Measurements from ENCODE around the gene FBXW7. TPM values are rescaled to one million over a fixed set of nuclear protein-coding genes. Genes with fewer than 3 reads are reported as not detected.

The FBXW7 gene
- polyA plus RNA-seq, 1 of the 3 experiments (the other 2 are of a cell fraction): 7.7 TPM

GRCh38 chr4:152364383-152364782 is 171.5 kb downstream of the FBXW7 start (continued):
- TF ChIP-seq ZBTB33 (IDR thresholded peaks at IDR 0.05; ENCODE audit: borderline replicate concordance, low read depth): no peak
- TF ChIP-seq TEAD4 (IDR thresholded peaks at IDR 0.05; ENCODE audit: borderline replicate concordance, insufficient read depth): no peak

DNA sequence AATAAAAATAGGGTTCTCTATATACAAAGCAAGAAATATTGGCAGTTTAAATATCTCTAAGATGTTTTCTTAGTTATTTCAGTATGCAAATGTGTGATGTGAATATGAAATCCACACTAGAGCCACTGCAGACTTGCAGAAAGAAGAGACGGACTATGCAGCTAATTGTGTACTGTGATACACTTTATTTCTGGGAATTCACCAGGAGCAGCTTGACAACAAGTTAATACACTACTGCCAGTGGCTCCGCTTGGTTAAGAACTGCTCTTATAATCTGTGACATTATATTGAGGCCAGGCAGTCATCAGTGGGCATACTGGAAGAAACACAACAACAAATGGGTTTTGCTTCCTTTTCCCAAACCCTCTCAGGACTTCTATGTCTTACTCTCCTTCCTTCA is 172.0 kb downstream of the FBXW7 start:
- Histone ChIP-seq H4K20me1 (ENCODE audit: insufficient read depth) (no peaks in the 10 kb centered on the region; the same call in 1 of the 2 replicates), H3K4me1 (ENCODE audit: control insufficient read depth in 1 of 2, insufficient read depth in 2 of 2, low read depth in 1 of 2, low read length in 1 of 2) (peaks cover 0 to 12% of the 10 kb centered on the region in 2 experiments; a peak in 1 of 4 replicates), H3K9me2 (no peaks in the 10 kb centered on the region), H3K9me3 (no peaks in the 10 kb centered on the region; the same call in 1 of the 2 replicates), H3K27ac (ENCODE audit: low read depth in 2 of 2, low read length in 1 of 2) (no peak overlapping the region), H3K4me3 (ENCODE audit: low read depth in 2 of 2, low read length in 1 of 2) (no peak overlapping the region), H3F3A (replicated peaks; ENCODE audit: insufficient read depth) (peaks cover 10% of the 10 kb centered on the region), H2AFZ (ENCODE audit: low read depth) (no peak overlapping the region), H3K36me3 (replicated peaks in 1 of 2; ENCODE audit: control insufficient read depth in 1 of 2, insufficient read depth in 2 of 2, low read length in 1 of 2) (no peaks in the 10 kb centered on the region), H3K79me2 (ENCODE audit: insufficient read depth) (0 out of 2 replicates have a peak, but pooled peaks cover 4% of the 10 kb centered on the region), H3K27me3 (ENCODE audit: insufficient read depth) (no peaks in the 10 kb centered on the region), H3K9ac (no peak overlapping the region), H3K4me2 (no peak overlapping the region)
- ChIA-PET POLR2A (no interaction called here), CTCF (interaction anchor here (0.7 kb wide), 3 partner anchors 12 to 1279 kb away, joined by 3 to 4 read pairs (median 3); no protein-coding TSS in a partner anchor)
- no peak for TF ChIP-seq RAD21 (IDR thresholded peaks at IDR 0.05; ENCODE audit: low read length)
- no peak for TF ChIP-seq NRF1 (IDR thresholded peaks at IDR 0.05; ENCODE audit: low read depth, low read length)
- TF ChIP-seq POLR2AphosphoS5 (IDR thresholded peaks at IDR 0.05; ENCODE audit: low read depth, low read length): no peak
- no peak for TF ChIP-seq EP300 (IDR thresholded peaks at IDR 0.05; ENCODE audit: borderline replicate concordance in 1 of 2, low read depth in 1 of 2, low read length in 1 of 2)
- TF ChIP-seq USF2 (IDR thresholded peaks at IDR 0.05; ENCODE audit: borderline replicate concordance, low read depth, low read length): no peak
- TF ChIP-seq, protein P1, sequence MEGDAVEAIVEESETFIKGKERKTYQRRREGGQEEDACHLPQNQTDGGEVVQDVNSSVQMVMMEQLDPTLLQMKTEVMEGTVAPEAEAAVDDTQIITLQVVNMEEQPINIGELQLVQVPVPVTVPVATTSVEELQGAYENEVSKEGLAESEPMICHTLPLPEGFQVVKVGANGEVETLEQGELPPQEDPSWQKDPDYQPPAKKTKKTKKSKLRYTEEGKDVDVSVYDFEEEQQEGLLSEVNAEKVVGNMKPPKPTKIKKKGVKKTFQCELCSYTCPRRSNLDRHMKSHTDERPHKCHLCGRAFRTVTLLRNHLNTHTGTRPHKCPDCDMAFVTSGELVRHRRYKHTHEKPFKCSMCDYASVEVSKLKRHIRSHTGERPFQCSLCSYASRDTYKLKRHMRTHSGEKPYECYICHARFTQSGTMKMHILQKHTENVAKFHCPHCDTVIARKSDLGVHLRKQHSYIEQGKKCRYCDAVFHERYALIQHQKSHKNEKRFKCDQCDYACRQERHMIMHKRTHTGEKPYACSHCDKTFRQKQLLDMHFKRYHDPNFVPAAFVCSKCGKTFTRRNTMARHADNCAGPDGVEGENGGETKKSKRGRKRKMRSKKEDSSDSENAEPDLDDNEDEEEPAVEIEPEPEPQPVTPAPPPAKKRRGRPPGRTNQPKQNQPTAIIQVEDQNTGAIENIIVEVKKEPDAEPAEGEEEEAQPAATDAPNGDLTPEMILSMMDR (IDR thresholded peaks at IDR 0.05): no peak
- TF ChIP-seq JUND (IDR thresholded peaks at IDR 0.05): no peak
- TF ChIP-seq SMC3 (IDR thresholded peaks at IDR 0.05; ENCODE audit: low read depth, low read length): no peak
- TF ChIP-seq RXRA (IDR thresholded peaks at IDR 0.05; ENCODE audit: borderline replicate concordance, low read depth): no peak
- no peak for TF ChIP-seq TAF1 (IDR thresholded peaks at IDR 0.05; ENCODE audit: borderline replicate concordance, low read depth, low read length)
- no peak for TF ChIP-seq MXI1 (IDR thresholded peaks at IDR 0.05; ENCODE audit: low read depth, low read length)
- no peak for TF ChIP-seq SIN3A (IDR thresholded peaks at IDR 0.05; ENCODE audit: borderline replicate concordance, low read depth, low read length)
- TF ChIP-seq FOXJ3 (CRISPR knock-in tag; IDR thresholded peaks at IDR 0.05): no peak
- no peak for TF ChIP-seq YY1 (IDR thresholded peaks at IDR 0.05; ENCODE audit: low read depth)
- TF ChIP-seq, protein P2, sequence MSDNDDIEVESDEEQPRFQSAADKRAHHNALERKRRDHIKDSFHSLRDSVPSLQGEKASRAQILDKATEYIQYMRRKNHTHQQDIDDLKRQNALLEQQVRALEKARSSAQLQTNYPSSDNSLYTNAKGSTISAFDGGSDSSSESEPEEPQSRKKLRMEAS (IDR thresholded peaks at IDR 0.05; ENCODE audit: low read depth): no peak
- no peak for TF ChIP-seq RCOR1 (IDR thresholded peaks at IDR 0.05; ENCODE audit: low read length)
- DNase-seq: no peak
- WGBS (ENCODE audit: low lambda C conversion rate): 98% methylated on average over 2 of the region's 2 CpGs
